NCI-H2196 treated with DMSO at 0.1 percent for 48 hours (cell line): ENCODE measurements around the gene PTGDR2.

Experiments used
- DNase-seq: peaks from one replicate; lab custom pipeline; 2025; ENCODE audit not compliant: unreplicated experiment; lab: John Stamatoyannopoulos, UW

PTGDR2 gene

DNA sequence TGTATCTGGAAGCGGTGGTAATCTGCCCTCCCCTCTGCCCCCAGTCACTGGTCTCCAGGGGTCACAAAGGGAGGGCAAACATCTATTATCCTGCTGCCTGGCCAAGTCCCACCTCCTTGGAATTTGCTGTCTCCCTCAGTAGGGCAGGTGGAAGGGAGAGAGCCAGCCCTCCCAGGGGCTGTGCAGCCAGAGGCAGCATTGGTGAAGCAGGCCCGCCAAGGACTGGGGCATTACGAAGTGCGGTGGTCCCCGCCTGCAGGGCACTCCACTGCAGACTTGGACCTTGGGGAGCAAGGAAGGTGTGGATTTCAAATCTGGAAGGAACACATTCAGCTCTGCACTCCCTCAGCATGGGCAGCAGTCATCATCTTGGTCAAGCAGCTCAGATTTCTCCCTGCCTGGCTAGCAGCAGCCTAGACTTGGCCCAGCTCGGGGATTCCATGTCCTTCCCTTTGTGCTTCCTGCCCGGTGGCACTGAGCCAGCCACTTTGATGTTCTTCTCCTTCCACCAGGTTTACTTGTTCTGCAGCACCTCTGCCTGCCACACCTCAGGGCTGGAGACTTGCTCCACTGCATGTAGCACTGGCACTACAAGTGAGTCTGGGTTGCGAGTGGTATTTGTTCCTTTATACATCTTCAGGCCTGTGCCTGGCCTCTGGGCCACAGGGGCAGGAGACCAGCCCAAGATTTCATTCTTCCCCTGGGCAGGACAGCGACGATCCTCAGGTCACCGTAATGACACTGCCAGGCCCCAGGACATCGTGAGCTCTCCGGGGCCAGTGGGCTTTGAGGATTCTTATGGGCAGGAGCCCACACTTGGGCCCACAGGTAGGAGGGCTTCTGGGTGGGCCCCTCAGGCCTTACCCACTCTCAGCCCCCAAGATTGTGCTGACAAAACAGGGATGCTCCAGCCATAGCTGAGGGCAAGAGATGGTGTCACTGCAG, 18.9 kb upstream of the PTGDR2 start:
- peak; percentile 32 for DNase-seq

DNA sequence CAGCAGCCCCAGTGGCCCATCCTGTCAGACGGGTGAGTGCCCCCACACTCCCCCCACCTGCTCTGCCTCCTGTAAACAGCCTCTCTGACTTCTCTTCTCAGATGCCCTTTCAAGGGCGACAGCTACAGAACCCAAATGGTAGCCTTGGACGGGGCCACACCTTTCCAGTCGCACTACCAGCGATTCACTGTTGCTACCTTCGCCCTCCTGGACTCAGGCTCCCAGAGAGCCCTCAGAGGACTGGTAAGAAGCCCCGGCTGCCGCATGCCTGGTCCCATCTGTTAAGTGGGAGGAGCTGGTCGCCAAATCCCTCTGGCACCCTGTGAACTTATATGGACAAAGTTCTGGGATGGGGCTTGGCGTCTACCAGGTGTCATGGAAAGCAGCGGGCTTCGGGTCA, 17.8 kb upstream of the PTGDR2 start:
- DNase-seq = no peak

DNA sequence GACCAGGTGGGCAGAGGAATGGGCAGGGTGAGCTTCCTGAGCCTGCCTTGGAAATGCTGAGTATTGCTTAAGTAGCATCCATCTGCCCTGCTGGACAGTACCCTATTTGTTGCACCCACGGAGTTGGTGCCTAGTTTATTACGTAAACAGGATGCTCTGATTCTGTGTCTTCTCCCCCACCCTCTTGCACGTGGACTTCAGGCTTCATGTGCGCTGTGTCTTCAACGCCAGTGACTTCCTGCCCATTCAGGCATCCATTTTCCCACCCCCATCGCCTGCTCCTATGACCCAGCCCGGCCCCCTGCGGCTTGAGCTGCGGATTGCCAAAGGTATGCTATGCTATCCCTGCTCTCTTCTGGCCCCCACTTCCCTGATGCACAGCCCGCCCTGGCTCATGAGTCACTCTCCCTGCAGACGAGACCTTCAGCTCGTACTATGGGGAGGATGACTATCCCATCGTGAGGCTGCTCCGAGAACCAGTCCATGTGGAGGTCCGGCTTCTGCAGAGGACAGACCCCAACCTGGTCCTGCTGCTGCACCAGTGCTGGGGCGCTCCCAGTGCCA, 17.3 kb upstream of the PTGDR2 start:
- DNase-seq = no peak

DNA sequence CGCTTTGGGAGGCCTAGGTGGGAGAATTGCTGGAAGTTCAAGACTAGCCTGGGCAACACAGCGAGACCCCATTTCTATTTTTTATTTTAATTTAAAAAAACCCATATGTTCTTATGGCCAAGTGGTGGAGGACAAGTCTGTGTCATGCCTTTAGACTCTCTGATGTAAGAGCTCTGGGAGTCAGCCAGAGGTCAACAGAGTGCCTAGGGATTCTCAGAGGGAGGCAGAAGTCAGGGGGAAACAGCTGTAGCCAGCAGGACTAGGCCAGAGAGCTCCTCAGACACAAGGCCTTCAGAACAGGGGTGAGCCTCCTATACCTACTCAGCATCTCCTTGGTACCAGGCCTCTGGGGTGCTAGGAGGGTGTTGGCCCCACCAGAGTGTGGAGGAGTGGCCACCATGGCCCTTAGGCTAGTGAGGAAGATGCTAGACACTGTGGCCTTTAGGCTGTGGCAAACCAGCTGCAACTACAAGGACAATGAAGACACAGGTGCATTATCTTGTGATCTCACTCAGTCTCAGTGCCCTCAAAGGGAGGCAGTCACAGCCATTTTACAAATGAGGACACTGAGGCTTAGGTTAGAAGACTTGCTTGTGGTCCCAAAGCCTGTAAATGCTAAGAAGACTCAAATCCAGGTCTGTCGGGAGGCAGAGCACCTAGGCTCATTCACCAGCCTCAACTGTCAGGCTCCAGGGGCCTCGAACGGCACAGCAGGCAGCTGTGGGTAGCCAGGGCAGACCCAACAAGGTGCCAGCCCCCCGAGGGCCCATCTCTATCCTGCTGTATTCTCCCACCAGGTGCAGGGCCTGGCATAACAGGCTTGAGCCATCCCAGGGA, 16.6 kb upstream of the PTGDR2 start:
- DNase-seq = no peak

DNA sequence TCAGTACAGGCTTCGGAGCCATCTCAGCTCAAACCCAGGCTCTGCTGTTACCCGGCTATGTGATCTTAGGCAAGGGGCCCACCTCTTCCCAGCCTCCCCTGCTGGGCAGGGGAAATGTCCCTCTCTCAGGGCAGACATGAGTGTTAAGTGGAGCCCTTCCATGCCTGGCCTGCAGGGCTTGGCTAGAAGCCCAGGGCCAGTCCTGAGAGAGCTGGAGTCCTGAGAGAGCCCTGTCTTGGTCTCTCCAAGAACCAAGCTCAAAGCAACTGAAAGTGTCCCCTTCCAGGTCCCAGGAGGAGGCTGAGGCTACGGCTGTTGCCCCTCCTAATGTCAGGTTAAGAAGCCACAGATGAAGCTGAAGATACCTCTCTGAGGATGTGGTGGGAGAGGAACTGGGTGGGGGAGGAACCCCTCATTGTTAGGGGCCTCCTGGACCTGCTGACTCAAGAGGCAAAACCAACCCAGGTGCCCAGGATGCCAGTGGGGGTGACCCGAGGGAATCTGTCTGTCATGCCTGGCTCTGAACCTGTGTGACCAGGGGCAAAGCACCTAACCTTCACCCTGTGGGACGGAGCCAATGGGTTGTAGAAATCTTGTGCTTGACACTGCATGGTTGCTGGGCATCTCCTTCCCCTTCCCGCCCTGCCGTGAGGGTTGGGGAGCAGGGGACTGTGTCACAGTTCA, 15.8 kb upstream of the PTGDR2 start:
- no peak for DNase-seq

DNA sequence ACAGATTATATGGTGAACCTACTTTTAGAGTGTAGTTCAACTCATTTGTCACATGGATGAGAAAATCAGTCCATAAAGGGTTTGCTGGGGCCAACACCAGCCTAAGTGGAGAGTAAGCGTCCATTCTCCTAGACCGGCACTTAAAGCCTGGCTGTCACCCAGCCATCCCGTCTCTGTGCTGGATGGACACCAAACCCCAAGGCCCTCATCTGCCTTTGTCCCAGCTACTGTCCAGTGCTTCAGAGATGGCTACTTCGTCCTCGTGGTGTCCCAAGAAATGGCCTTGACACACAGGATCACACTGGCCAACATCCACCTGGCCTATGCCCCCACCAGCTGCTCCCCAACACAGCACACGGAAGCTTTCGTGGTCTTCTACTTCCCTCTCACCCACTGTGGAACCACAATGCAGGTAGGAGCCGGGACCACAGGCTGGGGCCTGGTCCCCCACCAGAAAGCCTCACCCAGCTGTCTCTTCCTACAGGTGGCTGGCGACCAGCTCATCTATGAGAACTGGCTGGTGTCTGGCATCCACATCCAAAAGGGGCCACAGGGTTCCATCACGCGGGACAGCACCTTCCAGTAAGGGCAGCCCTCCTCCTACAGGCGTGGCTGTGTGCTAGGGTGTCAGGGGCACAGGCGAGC, 15.1 kb upstream of the PTGDR2 start:
- no peak for DNase-seq

DNA sequence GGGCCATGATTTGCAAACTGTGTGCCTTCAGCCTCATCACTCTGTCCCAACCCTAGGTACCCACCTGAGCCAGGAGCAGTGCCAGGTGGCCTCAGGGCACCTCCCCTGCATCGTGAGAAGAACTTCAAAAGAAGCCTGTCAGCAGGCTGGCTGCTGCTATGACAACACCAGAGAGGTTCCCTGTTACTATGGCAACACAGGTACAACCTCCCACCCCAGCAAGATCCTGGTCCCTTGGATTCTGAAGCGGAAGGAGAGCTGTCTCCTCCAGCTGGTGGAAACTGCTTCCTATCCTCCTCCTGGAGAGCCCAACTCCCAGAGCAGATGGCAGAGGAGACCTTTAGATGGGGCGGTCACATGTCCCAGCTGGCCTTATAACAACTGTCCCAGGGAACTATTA, 14.5 kb upstream of the PTGDR2 start:
- peak; percentile 21 for DNase-seq

DNA sequence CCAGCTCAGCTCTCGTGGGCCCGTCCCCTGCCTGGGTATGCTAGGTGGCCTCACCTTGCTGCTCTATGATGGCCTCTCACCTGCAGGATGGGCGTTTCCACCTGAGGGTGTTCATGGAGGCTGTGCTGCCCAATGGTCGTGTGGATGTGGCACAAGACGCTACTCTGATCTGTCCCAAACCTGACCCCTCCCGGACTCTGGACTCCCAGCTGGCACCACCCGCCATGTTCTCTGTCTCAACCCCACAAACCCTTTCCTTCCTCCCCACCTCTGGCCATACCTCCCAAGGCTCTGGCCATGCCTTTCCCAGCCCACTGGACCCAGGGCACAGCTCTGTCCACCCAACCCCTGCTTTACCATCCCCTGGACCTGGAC, 13.7 kb upstream of the PTGDR2 start:
- DNase-seq = no peak

DNA sequence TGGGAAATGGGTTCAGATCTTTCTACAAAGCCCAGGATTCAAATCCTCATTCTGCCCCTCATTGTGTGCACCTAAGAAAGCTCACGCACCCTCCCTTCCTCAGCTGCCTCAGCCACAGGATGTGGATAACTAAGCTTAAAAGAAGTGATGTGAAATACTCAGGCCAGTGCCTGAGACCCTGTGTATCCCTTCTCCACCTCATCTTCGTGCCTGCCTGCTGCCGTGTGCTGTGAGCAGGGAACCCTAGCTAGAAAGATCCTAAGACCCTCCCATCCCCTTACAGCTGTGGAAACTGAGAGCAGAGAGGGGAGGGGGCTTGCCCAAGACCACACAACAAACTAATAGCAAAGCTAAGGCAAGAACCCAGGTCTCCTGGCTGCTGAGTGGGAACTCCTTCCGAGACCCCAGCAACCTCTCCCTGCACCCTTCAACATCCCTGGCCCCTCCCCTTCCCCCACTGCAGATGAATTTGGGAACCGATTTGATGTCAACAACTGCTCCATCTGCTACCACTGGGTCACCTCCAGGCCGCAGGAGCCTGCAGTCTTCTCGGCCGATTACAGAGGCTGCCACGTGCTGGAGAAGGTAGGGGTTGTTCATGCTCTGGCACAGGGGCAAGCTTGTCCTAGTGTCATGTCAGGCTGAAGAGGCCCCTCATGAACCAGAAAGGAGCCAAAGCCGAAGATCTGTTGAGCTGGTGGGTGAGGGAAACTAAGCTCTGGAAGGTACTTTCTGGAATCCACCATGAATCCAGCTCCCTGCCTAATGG, 13.1 kb upstream of the PTGDR2 start:
- DNase-seq = no peak

DNA sequence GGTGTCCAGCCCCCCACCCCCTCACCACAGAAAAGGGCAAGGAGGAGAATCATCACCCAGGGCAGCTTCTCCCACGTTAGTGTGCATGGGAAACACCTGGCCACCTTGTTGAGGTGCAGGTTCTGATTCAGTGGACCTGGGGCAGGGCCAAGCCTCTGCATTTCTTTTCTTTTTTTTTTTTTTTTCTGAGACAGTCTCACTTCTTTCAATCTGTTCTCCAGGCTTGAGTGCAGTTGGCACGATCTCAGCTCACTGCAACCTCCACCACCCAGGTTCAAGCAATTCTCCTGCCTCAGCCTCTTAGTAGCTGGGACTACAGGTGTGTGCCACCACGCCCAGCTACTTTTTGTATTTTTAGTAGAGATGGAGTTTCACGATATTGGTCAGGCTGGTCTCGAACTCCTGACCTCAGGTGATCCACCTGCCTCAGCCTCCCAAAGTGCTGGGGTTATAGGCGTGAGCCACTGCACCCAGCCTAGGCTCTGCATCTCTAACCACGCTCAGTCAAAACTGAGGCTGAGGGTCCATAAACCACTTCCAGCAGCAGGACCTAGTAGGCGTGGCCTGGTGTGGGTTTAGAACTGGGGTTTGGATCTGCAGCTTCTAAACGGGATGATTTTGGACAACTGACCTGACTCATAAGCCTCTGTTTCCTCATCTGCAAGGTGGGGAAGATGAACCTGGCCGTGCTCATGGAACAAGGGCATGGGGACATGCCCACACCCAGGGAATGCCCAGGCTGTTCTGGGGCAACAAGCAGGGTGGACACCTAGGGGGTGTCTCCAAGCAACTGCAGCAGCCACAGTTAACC, 12.3 kb upstream of the PTGDR2 start:
- no peak for DNase-seq

DNA sequence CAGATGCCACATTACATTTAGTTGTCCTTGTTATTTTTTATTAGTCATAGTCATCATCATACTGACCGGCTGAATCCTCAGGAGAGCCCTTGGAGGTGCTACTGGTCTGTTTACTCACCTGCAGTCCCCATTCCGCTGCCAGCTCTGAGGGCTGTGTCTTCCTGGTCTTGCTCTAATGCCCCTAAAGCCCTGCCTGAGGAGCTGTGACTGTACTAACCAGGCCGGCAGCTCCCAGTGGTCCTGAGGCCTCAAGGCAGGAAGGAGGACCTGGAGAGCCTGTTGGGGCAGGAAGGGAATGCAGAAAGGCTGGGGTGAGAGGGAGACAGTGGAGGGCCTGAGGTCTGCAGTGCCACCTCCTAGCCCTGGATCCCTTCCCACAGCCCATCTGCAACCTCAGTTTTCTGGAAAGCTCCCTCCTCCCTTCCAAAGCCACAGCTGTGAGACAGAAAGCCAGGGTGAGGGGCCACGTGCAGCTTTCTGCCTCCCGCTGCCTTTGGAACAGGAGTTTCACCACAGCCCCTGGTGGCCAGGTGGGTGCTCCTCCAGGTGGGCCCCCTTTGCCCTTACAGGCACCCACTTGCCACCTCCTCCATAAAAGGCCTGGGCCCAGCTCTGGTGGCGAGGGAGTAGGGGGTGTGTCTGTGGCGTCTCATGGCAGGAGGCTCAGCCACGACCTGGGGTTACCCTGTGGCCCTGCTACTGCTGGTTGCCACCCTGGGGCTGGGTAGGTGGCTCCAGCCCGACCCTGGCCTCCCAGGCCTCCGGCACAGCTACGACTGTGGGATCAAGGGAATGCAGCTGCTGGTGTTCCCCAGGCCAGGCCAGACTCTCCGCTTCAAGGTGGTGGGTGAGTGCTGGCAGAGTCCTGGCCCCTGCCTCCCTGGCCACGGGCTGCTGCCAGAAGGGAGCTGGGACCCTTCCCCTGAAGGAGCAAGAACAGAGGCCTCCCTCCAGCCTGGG, 11.4 kb upstream of the PTGDR2 start, which contains the start of gene ZP1:
ZP1 (plus strand) TSS at position 632 of the 960 bp plus-strand sequence; CDS start at position 652, 20 bp downstream.
- peak; percentile 20 for DNase-seq

DNA sequence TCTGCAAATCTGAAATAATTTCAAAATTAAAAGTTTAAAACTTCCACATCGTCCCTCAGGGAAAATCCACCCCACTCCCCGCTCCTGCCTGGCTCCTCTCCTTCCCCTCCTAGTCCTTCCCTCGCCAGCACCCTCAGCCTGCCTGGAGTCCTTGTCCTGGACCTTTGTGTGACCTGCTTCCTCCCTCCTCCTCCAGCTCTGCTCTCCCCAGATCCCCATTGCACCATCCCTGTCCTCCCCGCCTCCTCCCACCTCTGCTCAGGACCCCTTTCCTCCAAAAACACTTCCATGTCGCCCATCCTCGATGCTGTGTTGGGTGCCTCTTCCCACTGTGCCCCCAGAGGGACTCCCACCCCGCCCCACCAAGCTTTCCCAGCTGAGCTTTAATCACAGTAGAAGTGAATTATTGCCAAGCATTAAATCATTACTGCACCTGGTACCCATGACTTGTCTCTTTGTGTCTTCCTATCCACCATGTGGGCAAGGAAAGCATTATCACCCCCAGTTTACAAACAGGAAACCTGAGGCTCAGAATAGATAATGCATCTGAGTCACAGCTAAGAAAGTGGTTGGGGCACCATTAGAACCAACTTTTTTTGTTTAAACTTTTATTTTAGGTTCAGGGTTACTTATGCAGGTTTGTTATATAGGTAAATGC, 9.2 kb upstream of the PTGDR2 start:
- DNase-seq = no peak

DNA sequence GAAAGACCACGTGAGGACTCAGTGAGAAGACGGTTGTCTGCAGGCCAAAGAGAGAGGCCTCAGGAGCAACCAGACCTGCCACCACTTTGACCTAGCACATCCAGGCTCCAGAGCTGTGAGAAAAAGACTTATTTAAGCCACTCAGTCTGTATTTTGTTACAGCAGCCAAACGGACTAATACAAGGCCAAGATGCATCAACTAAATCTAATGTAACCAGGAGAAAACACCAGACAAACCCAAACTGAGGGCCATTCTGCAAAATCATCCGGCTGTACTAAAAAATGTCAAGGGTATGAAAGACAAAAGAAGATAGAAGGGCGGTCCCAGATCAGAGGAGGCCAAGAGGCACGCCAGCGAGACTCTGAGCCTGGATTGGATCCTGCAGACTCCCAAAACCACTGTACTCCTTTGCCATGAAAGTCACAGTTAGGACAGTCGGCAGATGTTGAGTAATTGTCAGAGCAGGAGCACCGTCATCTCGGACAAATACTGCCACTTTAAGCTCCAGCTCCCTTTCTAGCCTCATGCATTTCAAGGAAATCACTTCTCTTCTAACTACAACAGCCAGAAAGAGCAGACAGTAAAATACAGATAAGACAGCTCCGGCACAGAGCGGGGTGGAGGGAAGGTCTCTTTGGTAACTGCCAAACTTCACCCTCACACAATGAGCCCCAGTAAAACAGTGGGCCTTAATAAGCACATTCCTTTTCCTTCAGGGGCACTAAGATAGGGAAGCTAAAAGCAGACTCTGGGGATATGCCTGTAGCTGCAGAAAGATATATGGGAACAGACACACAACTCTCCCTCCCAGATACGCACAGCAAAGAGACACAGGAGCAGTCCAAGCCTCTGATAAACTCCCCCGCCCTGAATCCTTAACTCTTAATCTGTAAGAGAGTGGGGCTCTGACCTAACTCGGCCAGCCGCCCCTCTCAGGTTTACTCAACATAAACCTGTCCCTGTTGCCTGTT, 8.1 kb upstream of the PTGDR2 start:
- DNase-seq = no peak

DNA sequence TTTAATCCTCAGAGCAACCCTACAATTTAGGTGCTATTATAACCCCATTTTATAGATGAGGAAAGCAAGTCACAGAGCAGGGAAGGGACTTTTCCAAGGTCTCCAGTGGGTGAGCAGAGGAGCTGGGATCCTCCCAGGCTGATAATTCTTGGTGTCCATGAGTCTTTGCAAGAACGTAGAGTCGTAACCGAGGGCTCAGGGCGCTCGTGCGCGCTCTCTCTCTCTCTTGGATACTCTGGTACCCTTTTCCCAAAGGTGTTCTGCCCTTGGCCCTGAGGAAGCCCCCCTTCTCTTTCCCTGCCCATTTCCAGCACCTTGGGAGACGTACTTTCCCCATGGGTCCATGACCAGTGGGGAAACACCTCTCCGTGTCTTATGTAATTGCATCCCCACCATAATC, 6.4 kb upstream of the PTGDR2 start:
- no peak for DNase-seq

DNA sequence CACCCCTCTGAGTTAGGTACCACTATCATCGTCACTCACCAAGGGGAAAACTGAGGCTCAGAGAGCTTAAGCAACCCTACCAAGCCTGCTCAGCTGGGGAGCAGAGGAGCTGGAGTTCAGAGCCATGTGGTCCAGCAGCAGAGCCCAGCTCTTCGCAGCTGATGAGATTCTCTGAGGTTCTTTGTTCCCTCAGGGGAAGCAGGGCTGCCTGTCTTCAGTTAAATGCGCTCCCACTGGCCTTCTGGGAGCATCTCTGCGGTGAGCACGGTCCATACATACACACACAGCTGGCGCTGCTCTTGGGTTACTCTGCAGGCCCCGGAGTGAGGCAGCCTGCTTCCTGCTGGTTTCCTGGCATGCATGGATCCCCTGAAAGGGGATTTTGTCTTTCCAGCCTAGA, 5.2 kb upstream of the PTGDR2 start:
- DNase-seq = no peak

DNA sequence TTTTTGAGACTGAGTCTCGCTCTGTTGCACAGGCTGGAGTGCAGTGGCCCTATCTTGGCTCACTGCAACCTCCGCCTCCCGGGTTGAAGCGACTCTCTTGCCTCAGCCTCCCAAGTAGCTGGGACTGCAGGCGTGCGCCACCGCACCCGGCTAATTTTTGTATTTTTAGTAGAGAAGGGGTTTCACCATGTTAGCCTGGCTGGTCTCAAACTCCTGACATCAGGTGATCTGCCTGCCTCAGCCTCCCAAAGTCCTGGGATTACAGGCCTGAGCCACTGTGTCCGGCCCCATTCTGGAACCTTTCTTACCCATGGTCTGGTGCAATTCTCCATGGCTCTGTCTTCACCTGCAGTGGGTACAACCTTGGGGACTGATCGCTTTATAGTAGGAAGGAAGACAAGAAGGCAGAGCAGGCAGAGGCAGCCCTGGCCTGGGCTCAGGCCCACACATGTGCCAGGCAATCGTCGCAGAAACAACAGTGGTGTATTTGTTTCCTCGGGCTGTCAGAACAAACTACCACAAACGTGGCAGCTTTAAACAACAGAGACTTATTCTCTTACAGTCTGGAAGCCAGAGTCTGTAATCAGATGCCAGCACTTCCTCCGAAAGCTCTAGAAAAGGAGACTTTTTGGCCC, 4.0 kb upstream of the PTGDR2 start:
- DNase-seq = no peak
